Measurements from ENCODE around the gene SND1. TPM values are rescaled to one million over a fixed set of nuclear protein-coding genes. Genes with fewer than 3 reads are reported as not detected.

The SND1 gene
- total and polyA plus RNA-seq, 7 donors: 29.2 to 72.8 (median 48.2) TPM

GRCh38 chr7:127974446-127975035 is 322.5 kb downstream of the SND1 start:
- no peak for DNase-seq

GRCh38 chr7:127976056-127976737 is 324.2 kb downstream of the SND1 start:
- WGBS, 3 donors: 69 to 85% (median 74%) methylated on average over 6 of the region's 6 CpGs
- Histone ChIP-seq H3K9me3 (peaks cover 5% of the 10 kb centered on the region), H3K4me3 (no peak overlapping the region), H3K36me3 (ENCODE audit: insufficient read depth in 1 of 2, low read depth in 1 of 2) (no peaks in the 10 kb centered on the region), H3K4me1 (no peaks in the 10 kb centered on the region), H3K27ac (no peak overlapping the region), H3K27me3 (ENCODE audit: insufficient read depth in 3 of 3, low read length in 2 of 3) (no peaks in the 10 kb centered on the region)
- DNase-seq (no peak), ATAC-seq (no peak)
- no peak for TF ChIP-seq CTCF (IDR thresholded peaks at IDR 0.05)
- intact Hi-C loops (cut with DNase I): no loop called here

More at GRCh38 chr7:127974446-127975035, 322.5 kb downstream of the SND1 start:
- H3K27me3 ChIP-seq (ENCODE audit: insufficient read depth in 3 of 3, low read length in 2 of 3): no peaks in the 10 kb centered on the region
- no peak overlapping the region for H3K4me3 ChIP-seq
- 56 to 71% (median 65%) methylated on average over 5 of the region's 5 CpGs for WGBS, 3 donors
- H3K4me1 ChIP-seq: no peaks in the 10 kb centered on the region
- ATAC-seq: no peak
- intact Hi-C loops (cut with DNase I): no loop called here
- H3K9me3 ChIP-seq: peaks cover 5% of the 10 kb centered on the region
- TF ChIP-seq CTCF (IDR thresholded peaks at IDR 0.05): no peak
- no peaks in the 10 kb centered on the region for H3K36me3 ChIP-seq (ENCODE audit: insufficient read depth in 1 of 2, low read depth in 1 of 2)
- H3K27ac ChIP-seq: no peak overlapping the region

- DNase-seq: no peak
Measured at GRCh38 chr7:127976738-127977120, 324.7 kb downstream of the SND1 start.

GRCh38 chr7:127978421-127978820 is 326.4 kb downstream of the SND1 start:
- Histone ChIP-seq H3K4me1 (no peaks in the 10 kb centered on the region), H3K36me3 (ENCODE audit: insufficient read depth in 1 of 2, low read depth in 1 of 2) (no peaks in the 10 kb centered on the region), H3K27ac (no peak overlapping the region), H3K4me3 (no peak overlapping the region), H3K27me3 (ENCODE audit: insufficient read depth in 3 of 3, low read length in 2 of 3) (no peaks in the 10 kb centered on the region), H3K9me3 (peaks cover 5% of the 10 kb centered on the region)
- no peak for TF ChIP-seq CTCF (IDR thresholded peaks at IDR 0.05)
- intact Hi-C loops (cut with DNase I): no loop called here
- ATAC-seq: no peak
- no peak for DNase-seq
- 96 to 100% (median 97%) methylated on average over 4 of the region's 4 CpGs for WGBS, 3 donors

More at GRCh38 chr7:127976738-127977120, 324.7 kb downstream of the SND1 start:
- ATAC-seq: no peak
- H3K9me3 ChIP-seq: peaks cover 5% of the 10 kb centered on the region
- H3K4me3 ChIP-seq: no peak overlapping the region
- no peak overlapping the region for H3K27ac ChIP-seq
- no peaks in the 10 kb centered on the region for H3K36me3 ChIP-seq (ENCODE audit: insufficient read depth in 1 of 2, low read depth in 1 of 2)
- no peaks in the 10 kb centered on the region for H3K27me3 ChIP-seq (ENCODE audit: insufficient read depth in 3 of 3, low read length in 2 of 3)
- H3K4me1 ChIP-seq: no peaks in the 10 kb centered on the region
- intact Hi-C loops (cut with DNase I): no loop called here
- 91 to 98% (median 95%) methylated on average over 7 of the region's 7 CpGs for WGBS, 3 donors
- TF ChIP-seq CTCF (IDR thresholded peaks at IDR 0.05): no peak
